HG03103 (cell line): ENCODE data around the gene ACOXL.
A peak's percentile ranks its signal among the peaks of the same experiment; 100 is the strongest.

Experiments used
- ATAC-seq: cut with Tn5 transposase; IDR thresholded peaks from one replicate; pipeline ENCODE4 v1.9.1; 2021; ENCODE audit warnings: low read depth; ENCODE audit not compliant: unreplicated experiment

Gene ACOXL

DNA sequence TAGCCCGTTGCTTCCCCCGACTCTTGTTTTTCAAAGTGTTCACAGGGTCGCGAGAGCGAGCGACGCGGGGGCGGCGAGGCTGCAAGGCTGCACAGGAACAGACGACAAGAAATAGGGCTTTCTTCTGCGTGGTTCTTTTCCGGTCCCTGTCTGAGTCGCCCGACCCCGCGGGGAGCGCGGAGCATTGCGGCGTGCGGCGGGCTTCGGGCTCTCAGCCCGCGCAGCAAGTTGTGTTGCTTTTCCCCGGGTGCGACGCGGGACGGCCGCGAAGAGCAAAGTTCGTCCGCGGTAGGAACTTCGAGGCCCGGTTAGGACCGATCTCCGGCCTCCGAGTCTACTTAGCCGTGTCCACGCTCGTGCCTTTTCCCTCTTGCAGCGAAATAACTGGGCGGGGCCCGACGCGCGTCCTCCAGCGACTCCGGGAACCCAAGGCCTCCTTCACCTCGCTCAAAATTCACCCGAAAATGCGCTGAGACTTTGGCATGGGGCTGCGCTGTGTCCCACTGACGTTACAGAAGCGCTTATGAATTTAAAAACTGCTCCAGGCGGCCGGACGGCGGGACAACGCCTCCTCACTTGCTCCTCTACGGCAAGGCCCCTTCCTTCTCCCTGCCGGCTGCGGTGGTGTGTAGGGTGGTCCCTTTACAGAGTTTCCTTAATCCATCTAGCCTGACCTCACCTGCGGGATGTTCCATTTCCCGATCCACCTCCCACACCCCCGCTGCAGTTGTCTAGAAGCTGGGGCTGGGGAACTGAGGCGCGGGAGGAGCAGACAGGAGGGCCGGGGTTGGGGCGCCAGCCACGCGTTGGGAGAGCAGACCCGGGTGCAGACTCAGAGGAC, 386.8 kb downstream of the ACOXL start:
- ATAC-seq: no peak

DNA sequence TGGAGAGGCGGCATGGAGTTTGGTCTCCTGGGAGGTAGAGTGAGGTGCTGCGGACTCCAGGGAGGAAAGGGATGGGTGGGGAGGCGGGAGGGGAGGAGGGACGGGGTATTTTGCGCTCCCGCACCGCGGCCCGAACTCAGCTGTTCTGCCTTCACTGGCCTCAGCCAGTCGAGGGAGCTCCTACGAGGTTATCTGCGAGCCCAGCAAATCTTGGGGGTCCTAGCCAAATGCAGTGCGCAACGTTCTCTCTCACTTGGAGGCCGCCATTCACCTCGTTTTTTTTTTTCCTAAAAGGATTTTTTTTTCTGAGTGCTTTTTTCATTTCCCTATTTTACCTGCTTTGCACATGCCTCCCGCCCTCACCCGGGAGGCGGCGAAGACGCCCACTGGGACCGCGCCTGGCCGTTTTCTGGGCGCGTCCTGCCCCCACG, 387.5 kb downstream of the ACOXL start:
- ATAC-seq: no peak

GRCh38 chr2:111120253-111121027, 388.1 kb downstream of the ACOXL start, which contains the start of gene BCL2L11:
TSS of gene BCL2L11 (plus strand) at chr2:111120914. CDS start at chr2:111123746, 2,832 bp downstream.
- ATAC-seq: peak; percentile 47

- no peak for ATAC-seq
Measured at GRCh38 chr2:111121028-111121827, 388.9 kb downstream of the ACOXL start.

GRCh38 chr2:111121828-111122630, 389.7 kb downstream of the ACOXL start:
- peak; percentile 41 for ATAC-seq

DNA sequence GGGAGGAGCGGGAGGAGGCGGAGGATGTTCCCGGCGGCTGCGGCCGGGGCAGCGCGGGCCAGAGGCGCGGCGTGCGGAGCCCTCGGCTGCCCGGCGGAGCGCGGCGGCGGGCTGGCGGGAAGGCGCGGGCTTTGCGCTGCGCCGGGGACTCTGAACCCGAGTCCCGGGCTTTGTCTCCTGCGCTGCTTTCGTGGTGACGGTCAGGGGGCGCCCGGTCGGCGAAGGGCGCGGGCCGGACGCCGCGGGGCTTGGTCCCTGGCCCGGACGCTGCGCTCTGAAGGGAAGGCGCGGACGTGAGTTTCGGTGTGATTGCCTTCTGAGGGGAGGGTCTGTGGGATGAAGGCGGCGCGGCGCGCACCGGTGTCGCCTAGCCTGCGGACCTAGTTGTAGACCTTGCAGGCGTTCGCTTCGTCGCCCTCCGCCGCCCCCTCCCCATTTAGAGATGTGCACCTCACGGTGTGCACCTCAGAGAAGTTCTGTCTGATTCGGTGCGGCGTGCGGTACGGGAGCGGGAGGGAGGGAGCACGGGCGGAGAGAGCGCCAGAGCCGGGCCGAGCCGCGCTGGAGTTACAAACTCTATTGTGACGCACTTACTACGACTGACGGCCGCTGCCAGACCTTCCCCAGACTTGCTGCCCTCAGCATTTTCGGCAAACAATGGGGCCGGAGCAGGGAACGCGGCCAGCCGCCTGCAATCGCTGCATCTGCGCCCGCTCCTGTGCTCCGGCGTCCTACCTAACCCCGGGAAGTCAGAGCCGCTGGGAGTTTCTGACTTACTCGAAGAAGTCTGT, 390.5 kb downstream of the ACOXL start:
- no peak for ATAC-seq

GRCh38 chr2:111123751-111124150, 391.4 kb downstream of the ACOXL start:
- ATAC-seq: no peak

DNA sequence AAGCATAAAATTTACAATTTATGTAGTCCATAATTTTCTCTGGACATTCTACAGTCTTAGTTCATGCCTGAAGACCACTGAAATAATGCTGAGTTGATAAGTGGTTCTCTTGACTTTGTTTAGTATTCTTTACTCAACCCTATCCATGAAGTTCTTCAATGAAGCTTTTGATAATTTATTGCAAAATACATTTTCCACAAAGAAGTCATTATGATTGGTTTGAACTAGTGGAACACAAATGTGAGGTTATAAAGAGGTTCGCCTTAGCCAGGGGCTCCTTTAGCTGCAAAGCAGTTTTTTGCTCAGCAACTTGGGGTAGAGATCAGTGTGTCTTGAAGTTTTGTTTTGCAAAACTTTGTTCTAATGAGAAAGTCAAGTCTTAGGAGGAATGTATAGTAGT, 394.2 kb downstream of the ACOXL start:
- ATAC-seq: no peak

GRCh38 chr2:111127351-111127750, 395.0 kb downstream of the ACOXL start:
- no peak for ATAC-seq

DNA sequence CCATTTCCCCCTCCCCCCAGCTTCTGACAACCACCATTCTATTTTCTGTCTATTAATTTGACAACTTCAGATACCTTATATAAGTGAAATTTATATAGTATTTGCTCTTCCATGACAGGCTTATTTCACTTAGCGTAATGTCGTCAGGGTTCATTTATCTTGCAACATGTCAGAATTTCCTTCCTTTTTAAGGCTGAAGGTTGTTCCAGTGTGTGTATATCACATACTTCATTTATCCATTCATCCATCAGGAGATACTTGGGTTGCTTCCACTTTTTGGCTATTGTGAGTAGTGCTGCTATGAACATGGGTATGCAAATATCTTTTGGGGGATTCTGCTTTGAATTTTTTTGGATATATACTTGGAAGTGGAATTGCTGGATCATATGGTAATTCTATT, 395.7 kb downstream of the ACOXL start:
- no peak for ATAC-seq

GRCh38 chr2:111133603-111134002, 401.2 kb downstream of the ACOXL start:
- no peak for ATAC-seq

DNA sequence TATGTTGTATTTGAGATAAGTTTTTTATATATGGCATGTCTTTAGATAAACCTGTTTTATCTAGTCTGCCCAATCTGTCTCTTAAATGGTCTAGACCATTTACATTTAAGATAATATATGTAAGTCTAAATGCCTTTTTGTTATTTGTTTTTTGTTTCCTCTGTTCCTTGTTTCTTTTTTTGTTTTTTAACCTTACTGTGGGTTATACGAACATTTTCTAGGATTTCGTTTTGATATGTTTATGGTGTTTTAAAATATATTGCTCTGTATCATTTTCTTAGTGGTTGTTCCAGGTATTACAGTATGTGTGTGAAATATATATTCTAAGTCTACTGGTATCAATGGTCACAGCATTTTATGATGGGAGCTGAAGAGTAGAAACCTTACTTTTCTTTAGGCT, 401.7 kb downstream of the ACOXL start:
- no peak for ATAC-seq

DNA sequence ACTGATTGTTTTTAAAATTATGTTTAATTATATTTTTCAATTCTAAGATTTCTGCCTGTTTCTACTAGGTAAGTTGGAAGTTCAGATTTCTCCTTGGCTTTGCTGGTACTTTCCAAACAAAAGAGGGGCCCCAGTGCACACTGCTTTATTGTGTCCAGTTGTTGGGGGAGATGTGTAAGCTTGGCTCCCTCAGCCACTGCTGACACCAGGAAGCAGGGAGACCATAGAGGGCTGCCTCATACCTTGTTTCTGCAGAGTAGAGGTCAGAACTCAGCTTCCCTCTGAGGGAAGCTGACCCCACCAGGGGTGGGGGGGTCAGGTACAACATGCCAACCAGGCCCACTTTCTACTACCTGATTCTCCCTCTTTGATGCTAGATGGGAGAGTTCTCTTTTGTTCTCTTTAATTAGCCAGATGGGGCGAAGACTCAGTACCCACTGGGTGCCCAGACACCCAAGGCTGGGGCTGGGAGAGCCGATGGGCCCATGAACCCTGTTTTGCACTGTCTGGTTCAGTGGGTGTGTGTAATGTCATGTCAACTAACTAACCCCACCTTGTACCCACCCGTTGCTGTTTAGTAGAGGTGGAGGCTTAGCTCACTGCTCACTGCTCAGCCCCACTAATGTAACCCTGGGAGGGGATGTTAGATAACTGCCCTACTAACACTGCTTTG, 403.0 kb downstream of the ACOXL start:
- ATAC-seq: no peak

- no peak for ATAC-seq
Measured at GRCh38 chr2:111135910-111136297, 403.5 kb downstream of the ACOXL start.

- no peak for ATAC-seq
Measured at GRCh38 chr2:111138839-111139238, 406.5 kb downstream of the ACOXL start.

GRCh38 chr2:111139637-111140317, 407.4 kb downstream of the ACOXL start:
- ATAC-seq: no peak

- no peak for ATAC-seq
Measured at GRCh38 chr2:111140815-111141214, 408.4 kb downstream of the ACOXL start.

- ATAC-seq: no peak
Measured at GRCh38 chr2:111142101-111142500, 409.7 kb downstream of the ACOXL start.
